Measurements from ENCODE around the gene MPZL2. TPM values are rescaled to one million over a fixed set of nuclear protein-coding genes. Genes with fewer than 3 reads are reported as not detected.

Gene MPZL2
- total RNA-seq, 1 donor from 2014 or later: 13.4 TPM

DNA sequence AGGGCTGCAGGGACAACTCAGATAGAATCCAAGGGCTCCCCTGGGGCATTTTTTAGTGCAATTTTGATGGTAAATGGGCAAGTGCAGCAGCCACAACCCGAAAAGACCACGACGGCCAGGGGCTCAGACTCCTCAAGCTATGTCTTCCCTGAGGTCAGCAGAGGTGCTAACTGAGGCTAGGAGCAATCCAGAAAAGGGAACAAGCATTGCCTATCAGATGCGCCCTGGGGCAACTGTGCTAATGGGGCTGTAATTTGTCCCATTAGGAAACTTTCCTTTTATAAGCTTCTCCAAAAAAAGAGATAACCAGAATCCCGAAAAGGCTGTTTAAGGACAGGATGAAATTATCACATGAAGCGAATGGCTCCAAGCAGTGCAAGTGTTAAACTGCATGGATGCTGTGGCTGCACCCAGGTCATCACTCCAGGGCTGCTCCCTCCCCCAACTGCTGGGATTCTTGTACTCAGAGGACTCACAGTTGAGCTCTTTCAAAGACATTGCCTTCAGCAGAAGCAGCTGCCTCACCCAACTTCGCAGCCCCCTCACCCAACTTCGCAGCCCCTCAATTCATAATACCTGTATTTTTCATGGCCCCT lies 37.6 kb upstream of the MPZL2 start:
- TF ChIP-seq, protein P1, sequence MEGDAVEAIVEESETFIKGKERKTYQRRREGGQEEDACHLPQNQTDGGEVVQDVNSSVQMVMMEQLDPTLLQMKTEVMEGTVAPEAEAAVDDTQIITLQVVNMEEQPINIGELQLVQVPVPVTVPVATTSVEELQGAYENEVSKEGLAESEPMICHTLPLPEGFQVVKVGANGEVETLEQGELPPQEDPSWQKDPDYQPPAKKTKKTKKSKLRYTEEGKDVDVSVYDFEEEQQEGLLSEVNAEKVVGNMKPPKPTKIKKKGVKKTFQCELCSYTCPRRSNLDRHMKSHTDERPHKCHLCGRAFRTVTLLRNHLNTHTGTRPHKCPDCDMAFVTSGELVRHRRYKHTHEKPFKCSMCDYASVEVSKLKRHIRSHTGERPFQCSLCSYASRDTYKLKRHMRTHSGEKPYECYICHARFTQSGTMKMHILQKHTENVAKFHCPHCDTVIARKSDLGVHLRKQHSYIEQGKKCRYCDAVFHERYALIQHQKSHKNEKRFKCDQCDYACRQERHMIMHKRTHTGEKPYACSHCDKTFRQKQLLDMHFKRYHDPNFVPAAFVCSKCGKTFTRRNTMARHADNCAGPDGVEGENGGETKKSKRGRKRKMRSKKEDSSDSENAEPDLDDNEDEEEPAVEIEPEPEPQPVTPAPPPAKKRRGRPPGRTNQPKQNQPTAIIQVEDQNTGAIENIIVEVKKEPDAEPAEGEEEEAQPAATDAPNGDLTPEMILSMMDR (IDR thresholded peaks at IDR 0.05; ENCODE audit: borderline replicate concordance): no peak
- Histone ChIP-seq H3K36me3 (no peaks in the 10 kb centered on the region), H3K4me3 (no peak overlapping the region), H3K4me1 (no peaks in the 10 kb centered on the region), H3K9me3 (replicated peaks) (no peaks in the 10 kb centered on the region), H3K27ac (replicated peaks) (no peak overlapping the region), H3K27me3 (ENCODE audit: low read depth) (peaks cover 25% of the 10 kb centered on the region)
- no peak for DNase-seq
- intact Hi-C loops (cut with micrococcal nuclease): no loop called here

DNA sequence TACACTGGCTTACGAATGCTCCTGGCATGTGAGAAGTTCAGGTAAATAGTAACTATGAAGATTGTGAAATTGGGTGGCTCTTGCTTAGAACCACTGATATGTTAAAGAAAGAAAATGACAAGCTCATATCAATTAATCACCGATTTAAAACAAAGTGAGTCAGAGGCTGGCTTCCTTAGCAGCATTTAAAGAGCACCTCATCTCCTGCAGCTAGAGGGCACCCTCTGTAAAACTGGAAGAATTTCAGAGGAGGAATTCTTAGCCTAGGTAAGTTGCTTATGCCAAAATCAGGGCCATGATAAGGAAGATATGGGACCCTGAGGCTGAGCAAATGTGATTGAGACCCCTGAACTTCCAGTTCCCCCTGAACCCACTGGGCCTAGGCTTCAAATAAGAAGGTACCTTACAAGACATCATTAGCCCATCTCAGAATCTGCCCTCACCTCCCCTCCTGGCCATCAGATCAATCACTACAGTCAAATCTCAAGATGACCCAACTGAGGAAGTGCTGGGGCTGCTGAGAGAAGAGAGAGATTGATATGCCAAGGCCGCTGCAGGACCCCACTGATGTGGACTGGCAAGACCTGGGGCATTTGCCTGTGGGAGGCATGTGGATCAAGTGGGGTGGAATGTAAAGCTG lies 31.8 kb upstream of the MPZL2 start:
- H3K9me3 ChIP-seq (replicated peaks): no peaks in the 10 kb centered on the region
- no peak overlapping the region for H3K4me3 ChIP-seq
- no peaks in the 10 kb centered on the region for H3K4me1 ChIP-seq
- H3K36me3 ChIP-seq: no peaks in the 10 kb centered on the region
- no peak for DNase-seq
- TF ChIP-seq, protein P1 (IDR thresholded peaks at IDR 0.05; ENCODE audit: borderline replicate concordance): peak; percentile 69
- intact Hi-C loops (cut with micrococcal nuclease): no loop called here
- H3K27ac ChIP-seq (replicated peaks): no peak overlapping the region
- H3K27me3 ChIP-seq (ENCODE audit: low read depth): peaks cover 9% of the 10 kb centered on the region

DNA sequence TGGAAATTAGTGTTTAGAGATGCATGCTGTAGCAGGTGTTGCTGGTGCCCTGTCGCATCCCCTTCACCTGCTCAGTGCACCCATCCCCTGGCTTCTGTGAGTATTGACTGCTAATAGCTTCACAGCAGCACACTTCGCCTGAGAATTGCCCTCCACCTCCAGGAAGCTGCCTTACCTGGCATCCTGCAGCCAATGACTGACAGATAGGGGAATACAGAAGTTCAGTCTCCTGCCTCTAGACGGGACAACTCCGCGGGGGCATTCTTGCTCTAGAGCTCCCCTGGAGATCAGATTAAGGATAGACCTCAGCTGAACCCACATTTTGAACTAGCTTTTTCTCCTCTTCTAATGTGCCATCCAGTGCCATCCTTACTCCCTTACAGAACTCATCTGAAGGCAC lies 31.1 kb upstream of the MPZL2 start:
- Histone ChIP-seq H3K4me1 (no peaks in the 10 kb centered on the region), H3K4me3 (no peak overlapping the region), H3K27me3 (ENCODE audit: low read depth) (peaks cover 9% of the 10 kb centered on the region), H3K27ac (replicated peaks) (no peak overlapping the region), H3K9me3 (replicated peaks) (no peaks in the 10 kb centered on the region), H3K36me3 (no peaks in the 10 kb centered on the region)
- intact Hi-C loops (cut with micrococcal nuclease): no loop called here
- DNase-seq: no peak
- TF ChIP-seq, protein P1 (IDR thresholded peaks at IDR 0.05; ENCODE audit: borderline replicate concordance): no peak

DNA sequence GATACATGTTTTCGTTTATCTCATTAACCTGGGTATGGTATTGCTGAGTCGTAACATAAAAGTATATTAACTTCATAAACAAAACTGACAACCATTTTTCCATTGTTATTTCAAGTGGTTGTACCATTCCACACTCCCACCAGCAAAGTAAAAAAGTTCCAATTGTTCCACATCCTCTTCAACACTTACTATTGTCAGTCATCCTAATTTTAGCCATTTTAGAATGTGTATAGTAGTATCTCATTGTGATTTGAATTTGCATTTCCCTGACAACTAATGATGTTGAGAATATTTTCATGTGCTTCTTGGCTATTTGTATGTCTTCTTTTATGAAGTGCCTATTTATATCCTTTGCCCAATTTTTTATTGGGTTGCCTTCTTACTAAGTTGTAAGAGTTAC lies 30.0 kb upstream of the MPZL2 start:
- peaks cover 9% of the 10 kb centered on the region for H3K27me3 ChIP-seq (ENCODE audit: low read depth)
- TF ChIP-seq, protein P1 (IDR thresholded peaks at IDR 0.05; ENCODE audit: borderline replicate concordance): no peak
- no peaks in the 10 kb centered on the region for H3K9me3 ChIP-seq (replicated peaks)
- no peaks in the 10 kb centered on the region for H3K4me1 ChIP-seq
- no peak overlapping the region for H3K4me3 ChIP-seq
- H3K27ac ChIP-seq (replicated peaks): no peak overlapping the region
- DNase-seq: no peak
- no peaks in the 10 kb centered on the region for H3K36me3 ChIP-seq
- intact Hi-C loops (cut with micrococcal nuclease): no loop called here

DNA sequence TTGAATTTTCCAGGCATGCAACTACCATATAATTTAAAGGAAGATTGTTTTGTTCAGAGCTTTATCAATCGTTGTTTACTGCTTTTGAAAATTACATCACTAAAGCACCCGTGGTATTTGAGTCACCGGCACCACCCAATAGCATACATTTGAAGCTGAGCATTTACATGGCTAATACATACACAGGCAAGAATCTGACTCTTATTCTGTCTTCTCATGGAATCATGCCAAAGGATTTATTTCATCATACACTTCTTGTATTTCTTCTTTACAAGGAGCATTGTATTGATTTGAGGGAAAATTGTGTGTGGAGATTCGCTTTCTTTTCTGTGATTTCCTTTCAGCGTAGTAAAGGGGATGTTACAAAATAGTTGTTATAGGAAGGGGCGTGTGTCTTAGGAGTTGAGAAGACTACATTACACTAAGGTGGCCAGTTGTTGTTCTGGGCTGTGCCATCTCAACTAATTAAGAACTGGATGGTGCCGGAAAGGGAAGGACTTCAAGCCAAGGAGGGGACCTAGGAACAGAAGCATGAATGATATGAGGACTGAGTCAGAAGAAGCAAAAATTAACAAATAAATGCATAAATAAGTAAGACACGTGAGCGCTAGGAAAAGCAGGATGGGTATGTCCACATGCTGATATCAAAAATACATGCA lies 27.5 kb upstream of the MPZL2 start:
- intact Hi-C loops (cut with micrococcal nuclease): no loop called here
- H3K4me3 ChIP-seq: no peak overlapping the region
- H3K4me1 ChIP-seq: no peaks in the 10 kb centered on the region
- TF ChIP-seq, protein P1 (IDR thresholded peaks at IDR 0.05; ENCODE audit: borderline replicate concordance): no peak
- H3K27ac ChIP-seq (replicated peaks): no peak overlapping the region
- H3K27me3 ChIP-seq (ENCODE audit: low read depth): peaks cover 9% of the 10 kb centered on the region
- H3K9me3 ChIP-seq (replicated peaks): no peaks in the 10 kb centered on the region
- no peak for DNase-seq
- H3K36me3 ChIP-seq: no peaks in the 10 kb centered on the region

Measured in left ventricle myocardium inferior (tissue), 1 donor.